Caki2 (cell line): ENCODE measurements around the gene DRAXIN. TPM values are rescaled to one million over a fixed set of nuclear protein-coding genes. Genes with fewer than 3 reads are reported as not detected.

Experiments
- DNase-seq: peaks from one replicate; pipeline ENCODE4 v3.0.0-alpha.2; 2015; ENCODE audit warnings: low read depth
- in situ Hi-C: cut with HindIII; loops from 2 replicates; pipeline ENCODE4 v1.10.0; 2016; ENCODE audit warnings: low sequenced_read_pairs, low pct_unique_long_range_greater_than_20kb, mixed read lengths
- total RNA-seq: library from RNA; depleted of rRNA; stranded (reverse); fragments of >200 nt; shearing (Covaris generic); gene quantifications from 2 replicates; pipeline ENCODE4 v1.2.3, GENCODE V29; 2014; ENCODE audit warnings: low replicate concordance

The DRAXIN gene
- total RNA-seq, 1 experiment from 2014 or later = not detected

DNA sequence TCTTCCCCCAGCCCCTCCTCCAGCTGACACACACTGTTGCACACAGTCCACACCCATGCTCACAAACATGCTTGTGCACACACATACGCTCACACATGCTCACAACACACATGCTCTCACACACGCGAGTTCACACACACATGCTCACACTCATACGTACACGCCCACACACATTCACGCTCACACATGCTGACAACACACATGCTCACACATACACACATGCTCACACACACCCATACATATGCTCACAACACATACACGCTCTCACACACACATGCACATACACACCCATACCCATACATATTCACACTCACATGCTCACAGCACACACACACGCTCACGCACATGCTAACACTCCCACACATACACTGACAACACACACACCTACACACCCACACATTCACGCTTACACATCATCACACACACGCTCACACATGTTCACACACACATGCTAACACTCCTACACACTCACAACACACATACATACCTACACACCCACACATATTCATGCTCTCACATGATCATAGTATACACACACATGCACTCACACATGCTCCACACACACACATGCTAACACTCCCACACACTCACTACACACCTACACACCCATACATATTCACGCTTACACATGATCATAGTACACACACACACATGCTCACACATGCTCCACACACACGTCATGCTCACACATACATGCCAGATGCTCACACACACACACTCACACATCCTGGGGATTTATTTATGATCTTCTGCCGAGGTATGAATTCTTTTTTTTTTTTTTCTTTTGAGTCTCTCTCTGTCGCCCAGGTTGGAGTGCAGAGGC lies 10.7 kb downstream of the DRAXIN start:
- no peak for DNase-seq
- in situ Hi-C loops = no loop called here

DNA sequence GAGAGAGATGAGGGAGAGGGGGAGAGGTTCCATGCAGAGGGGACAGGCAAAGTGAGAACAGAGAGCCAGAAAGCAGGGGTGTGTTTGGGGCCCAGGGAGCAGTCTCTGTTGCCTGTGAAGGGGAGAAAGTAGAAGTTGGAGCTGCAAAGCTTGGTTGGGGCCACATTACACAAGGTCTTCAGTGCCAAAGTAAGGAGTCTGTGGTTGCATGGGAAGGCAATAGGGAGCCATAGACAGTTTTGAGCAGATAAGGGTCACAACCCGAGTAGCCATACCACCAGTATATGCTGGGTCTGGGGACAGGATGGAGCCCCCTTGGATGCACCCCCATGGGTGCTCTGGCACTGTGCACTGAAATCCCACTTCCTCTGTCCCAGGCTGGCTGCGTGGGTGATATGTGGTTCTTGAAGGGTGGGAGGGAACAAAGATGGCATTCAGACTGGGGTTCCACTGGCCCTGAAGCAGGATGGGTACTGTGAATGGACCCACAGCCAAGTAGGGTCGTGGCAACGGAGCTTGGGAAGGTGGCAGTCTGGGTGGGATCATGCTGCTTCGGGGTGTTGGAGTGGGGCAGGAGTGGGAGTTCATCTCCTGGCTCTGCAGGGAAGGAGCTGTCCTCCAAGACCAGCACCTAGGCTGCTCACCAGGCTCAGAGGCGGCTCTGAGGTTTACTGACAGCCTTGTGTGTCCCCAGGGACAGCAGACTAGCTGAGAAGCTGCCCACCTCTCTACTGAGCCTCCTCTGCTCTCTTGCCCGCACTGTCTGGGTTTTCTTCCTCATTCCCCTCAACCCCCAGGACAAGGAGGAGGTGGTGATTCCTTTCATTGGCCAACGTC lies 12.1 kb downstream of the DRAXIN start:
- in situ Hi-C loops = no loop called here
- DNase-seq = no peak

DNA sequence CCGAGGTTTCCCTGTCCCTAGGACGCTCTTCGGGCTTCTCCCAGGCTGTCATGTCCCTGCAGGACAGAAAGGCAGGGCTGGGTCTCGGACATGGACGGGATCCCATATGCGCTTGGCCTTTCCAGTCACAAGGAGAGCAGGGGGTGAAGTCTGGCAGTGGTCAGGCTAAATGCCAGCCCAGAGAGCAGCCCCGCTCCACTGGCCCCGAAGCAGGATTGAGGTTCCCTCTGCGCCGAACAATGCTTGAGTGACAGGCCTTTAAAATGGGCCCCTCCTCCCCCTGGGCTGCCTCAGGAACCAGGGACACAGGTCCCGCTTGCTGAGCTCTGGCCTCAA lies 12.7 kb downstream of the DRAXIN start:
- in situ Hi-C loops = no loop called here

DNA sequence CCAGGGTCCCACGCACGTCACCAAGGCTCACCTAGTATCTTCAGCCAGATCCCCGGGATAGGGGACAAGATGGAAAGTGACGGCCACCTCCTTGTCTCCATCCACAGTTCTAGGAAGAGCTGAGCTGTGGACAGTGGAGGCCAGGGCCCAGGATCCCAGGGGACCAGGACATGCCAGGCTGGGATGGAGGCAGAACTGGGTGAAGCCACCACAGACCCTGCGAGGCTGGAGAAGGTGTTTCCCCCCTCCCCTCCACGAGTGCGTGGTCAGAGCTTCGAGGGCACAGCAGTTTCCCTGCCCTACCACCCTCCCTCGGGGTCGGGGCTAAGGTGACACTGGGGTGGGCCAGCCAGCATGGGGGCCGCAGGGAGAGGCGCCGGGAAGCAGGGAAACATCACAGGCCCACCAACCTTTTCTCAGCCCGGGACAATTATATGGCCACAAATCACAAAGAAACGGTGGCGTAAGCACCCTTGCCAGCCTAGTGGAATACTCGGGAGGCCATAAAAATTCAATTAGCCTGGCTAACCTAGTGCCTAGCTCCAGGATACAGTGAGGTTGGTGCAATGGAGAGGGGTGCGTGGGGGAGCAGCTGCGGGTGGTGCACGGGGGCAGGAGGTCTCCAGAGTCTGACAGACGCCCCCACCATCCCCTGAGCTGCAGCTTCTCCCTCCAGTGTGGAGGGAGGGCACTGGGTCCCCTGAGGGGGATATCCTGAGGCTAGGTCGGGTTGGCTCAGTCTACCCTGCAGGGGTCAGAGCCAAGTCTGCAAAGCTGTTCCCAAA lies 13.4 kb downstream of the DRAXIN start:
- in situ Hi-C loops = no loop called here
- DNase-seq = no peak

More for the DNA sequence above, 12.7 kb downstream of the DRAXIN start:
- DNase-seq = no peak

DNA sequence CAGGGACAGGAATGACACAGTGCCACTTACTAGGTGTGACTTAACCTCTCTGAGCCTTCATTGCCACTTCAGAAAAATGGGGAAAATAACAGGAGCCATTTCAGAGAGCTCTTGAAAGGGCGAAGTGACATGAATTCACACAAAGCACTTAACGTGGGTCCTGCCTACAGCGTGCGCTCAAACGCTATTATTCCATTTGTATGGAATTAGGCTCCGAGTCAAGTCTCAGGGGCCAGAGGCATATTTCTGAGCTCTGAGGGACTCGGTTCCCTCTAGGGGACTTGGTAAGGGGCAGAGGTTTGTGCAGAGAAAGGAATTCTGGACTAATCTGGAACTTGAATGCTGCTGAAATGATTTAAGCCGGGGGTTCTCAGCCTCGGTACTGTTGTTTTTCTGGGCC lies 14.1 kb downstream of the DRAXIN start:
- in situ Hi-C loops = no loop called here
- no peak for DNase-seq

DNA sequence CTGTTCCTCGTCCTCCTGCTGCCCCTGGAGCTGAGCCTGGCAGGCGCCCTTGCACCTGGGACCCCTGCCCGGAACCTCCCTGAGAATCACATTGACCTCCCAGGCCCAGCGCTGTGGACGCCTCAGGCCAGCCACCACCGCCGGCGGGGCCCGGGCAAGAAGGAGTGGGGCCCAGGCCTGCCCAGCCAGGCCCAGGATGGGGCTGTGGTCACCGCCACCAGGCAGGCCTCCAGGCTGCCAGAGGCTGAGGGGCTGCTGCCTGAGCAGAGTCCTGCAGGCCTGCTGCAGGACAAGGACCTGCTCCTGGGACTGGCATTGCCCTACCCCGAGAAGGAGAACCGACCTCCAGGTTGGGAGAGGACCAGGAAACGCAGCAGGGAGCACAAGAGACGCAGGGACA lies 14.8 kb downstream of the DRAXIN start:
- in situ Hi-C loops = no loop called here
- no peak for DNase-seq

DNA sequence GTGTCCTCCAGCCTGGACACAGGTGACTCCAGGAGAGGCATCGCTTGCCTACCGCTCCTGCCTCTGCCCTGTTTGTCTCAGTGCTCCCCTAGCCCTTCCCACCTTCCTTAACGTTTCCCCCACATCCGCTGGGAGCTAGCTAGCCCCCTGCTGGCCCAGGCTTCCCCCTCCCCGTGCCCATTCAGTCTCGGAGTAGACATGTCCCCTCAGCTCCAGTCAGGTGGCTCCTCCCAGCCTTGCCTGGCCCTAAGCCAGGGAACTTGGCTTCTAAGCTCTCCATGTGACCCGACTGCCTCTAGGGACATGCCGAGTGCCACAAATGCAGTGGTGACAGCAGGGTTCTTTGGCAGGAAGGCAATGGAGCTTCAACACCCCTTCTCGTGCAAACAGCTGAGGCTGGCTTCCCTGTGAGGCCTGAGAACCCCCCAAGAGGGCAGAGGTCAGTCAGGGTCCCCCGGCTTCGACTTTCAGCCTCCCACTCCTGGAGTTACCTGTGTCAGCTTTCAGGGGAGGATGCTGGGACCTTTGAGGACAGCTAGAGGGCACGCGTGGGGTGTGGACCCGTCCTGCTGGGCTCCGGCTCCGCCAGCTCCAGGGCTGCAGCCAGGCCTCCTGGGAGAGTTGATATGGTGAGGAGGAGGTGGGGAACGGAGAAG lies 16.2 kb downstream of the DRAXIN start:
- in situ Hi-C loops = no loop called here
- peak; percentile 31 for DNase-seq

DNA sequence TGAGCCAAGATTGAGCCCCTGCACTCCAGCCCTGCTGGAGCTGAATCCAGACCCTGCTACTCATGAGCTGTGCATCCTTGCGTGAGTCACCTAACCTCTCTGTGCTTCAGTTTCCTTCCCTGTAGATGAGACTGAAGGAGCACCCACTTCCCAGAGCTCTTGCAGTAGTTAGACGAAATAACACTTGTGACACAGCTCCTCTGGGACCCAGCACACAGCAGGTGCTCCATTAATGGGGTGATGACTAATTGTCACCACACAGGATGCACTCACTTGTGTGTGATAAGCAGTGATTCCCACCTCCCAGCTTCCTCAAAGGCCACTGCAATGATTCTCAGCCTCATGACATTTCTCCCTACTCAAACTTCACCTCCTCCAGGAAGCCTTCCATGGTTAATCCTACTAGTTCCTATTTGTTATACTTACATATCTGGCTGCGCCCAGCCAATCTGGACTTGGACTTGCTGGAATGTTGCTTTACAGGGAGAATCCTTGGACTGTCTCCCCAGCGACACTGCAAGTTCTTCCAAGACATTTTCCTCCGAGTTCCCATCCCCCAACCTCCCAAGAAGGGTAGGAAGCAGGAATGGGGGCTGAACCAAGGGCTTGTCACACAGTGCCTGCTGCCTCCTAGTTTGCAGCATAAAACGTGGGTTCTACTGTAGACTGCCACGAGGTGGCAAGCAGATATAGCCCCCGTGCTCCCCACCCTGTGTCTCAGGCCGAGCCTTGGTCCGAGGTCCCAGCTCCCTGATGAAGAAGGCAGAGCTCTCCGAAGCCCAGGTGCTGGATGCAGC lies 17.2 kb downstream of the DRAXIN start:
- in situ Hi-C loops = no loop called here
- peak; percentile 31 for DNase-seq

DNA sequence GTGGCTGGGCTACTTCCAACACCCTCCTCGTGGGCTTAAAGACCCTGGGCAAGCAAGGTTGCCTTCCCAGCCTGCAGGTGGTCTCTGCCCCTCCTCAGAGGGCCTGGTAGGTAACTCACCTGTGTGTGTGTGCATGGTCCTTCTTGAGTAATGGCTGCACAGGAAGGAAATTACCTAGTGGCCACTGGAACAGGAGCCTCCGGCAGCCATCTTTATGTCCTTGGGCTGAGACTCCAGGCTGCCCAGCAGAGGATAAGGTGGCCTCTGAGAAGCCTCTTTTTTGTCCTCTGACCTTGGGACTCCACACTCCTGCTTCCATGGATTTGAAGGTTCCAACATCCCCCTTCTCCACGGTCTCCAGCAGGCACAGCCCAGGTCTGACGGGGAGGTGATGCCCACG lies 20.0 kb downstream of the DRAXIN start:
- in situ Hi-C loops = no loop called here
- DNase-seq = no peak

DNA sequence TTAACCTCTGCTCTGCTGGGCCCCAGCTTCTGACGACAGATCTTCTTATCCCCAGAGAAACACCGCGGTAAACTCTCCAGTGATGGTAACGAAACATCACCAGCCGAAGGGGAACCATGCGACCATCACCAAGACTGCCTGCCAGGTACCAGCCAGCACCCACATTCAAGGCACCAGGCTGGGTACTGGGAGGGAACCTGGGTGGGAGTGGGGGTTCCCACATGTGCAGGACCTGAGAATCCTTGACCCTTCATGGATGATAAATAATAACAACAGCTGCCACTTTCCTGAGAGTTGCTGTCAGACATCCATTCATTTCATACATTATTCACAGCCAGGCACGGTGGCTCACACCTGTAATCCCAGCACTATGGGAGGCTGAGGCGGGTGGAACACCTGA lies 20.8 kb downstream of the DRAXIN start:
- DNase-seq = no peak
- in situ Hi-C loops = no loop called here

DNA sequence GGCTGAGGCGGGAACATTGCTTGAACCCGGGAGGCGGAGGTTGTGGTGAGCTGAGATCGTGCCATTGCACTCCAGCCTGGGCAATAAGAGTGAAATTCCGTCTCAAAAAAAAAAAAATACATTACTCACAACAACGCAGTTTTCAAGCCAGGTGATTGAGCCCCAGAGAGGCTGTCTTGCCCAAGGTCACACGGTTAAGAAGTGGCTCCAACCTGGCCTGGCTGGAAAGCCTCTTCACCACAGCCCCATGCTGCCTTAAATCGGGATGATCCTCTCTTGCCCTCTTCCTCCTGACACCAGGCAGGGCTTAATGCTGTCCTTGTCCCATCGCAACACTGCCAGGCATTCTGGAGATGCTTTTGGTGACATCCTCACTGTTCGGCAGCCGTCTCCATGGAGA lies 21.6 kb downstream of the DRAXIN start:
- DNase-seq = no peak
- in situ Hi-C loops = no loop called here

DNA sequence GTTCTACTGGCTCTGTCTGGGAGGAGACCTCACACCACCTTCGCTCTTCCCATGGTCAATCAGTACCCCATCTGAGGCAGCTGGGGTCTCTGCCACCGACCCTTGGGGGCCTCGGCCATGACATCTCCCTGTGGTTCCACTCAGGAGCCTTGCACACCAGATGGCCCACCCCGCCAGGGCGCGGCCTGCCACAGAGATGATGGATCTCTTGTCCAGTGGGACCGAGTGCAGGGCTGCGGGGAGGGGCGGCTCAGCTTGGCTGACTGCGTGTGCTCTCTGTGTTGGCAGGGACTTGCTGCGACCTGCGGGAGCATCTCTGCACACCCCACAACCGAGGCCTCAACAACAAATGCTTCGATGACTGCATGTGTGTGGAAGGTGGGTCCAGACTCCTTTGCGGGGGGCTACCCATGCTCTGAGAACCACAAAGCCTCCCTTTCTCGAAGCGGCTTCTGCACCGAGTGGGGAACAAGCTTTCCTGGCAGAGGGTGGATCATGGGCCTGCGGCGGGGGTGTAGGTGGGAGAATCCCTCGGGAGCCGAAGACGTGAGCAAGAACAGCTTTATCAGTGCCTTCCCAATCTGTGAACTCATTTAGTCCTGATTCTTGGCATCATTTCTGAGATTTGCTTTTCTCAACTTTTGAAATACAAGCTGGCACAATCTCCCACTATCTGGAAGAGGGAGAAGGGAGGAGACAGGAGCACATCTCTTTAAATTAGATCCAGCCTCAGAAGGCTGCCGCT lies 23.5 kb downstream of the DRAXIN start:
- no peak for DNase-seq
- in situ Hi-C loops = no loop called here

DNA sequence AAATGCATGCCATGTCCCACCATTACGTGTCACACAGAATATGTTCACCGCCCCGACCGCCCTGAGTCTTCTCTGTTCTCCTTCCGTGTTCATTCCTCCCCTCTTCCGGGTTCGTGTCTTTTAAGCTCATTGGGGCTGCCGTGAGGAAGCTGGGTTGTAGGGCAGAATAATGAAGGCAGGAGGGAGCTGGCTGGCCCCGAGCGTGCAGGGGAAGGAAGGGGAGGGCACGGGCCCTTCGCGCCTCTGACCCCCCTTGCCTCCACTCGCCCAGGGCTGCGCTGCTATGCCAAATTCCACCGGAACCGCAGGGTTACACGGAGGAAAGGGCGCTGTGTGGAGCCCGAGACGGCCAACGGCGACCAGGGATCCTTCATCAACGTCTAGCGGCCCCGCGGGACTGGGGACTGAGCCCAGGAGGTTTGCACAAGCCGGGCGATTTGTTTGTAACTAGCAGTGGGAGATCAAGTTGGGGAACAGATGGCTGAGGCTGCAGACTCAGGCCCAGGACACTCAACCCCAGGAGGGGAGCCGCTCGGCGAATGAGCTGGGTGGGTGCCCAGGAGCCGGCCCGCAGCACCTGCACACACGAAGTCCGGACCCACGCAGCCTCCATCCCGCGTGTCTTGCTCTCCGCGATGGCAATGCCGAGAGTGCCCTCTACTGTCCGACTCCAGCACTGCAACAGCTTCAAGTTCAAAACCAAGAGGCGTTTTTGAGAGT lies 28.0 kb downstream of the DRAXIN start:
- peak; percentile 47 for DNase-seq
- in situ Hi-C loops = no loop called here

DNA sequence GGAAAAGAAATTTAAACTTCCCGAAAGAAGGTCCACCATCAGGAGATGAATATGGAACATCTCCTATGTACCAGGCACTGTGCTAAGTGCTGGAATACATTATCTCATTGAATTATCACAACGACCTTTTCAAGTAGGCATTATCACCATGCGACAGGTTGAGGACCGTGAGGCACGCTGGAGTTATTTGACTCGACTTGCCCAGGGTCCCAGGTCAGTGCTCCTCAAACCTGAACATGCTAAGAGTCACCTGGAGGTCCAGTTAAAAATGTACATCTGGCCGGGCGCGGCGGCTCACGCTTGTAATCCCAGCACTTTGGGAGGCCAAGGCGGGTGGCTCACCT lies 28.5 kb downstream of the DRAXIN start:
- in situ Hi-C loops = no loop called here
- no peak for DNase-seq

DNA sequence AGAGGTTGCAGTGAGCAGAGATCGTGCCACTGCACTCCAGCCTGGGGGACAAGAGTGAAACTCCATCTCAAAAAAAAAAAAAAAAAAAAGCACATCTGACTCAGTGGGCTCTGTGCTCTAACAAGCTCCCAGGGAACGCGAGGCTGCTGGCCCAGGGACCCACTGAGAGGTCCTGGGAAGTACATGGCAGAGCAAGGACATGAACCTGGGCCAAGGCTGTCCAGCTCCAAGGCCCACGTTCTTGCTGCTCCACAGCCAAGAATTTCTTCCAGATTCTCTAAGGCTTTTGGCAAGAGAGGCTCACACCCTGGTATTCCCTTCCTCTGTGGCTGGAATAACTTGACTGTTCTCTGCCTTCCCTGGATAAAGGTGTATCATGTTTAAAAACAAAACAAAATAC lies 29.0 kb downstream of the DRAXIN start:
- in situ Hi-C loops = no loop called here

DNA sequence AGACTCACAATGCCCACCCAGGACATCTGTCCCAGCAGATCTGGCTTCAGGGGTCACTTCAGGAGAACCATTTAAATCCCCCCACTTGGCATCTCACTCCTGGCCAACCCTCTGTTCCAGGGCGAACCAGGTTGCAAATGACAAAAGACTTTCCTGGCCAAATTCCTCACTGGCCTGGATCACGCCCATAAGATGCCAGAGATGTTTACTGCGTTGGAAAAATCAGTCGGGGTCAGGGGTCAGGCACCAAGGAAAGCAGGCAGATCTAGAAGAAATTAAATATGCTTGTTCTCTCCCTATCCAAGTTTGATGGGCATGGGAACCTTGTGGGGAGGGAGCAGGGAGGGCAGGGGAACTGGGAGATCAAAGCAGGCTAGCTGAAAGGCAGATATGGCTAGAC lies 29.8 kb downstream of the DRAXIN start:
- in situ Hi-C loops = no loop called here
- no peak for DNase-seq

More for the DNA sequence above, 29.0 kb downstream of the DRAXIN start:
- no peak for DNase-seq

DNA sequence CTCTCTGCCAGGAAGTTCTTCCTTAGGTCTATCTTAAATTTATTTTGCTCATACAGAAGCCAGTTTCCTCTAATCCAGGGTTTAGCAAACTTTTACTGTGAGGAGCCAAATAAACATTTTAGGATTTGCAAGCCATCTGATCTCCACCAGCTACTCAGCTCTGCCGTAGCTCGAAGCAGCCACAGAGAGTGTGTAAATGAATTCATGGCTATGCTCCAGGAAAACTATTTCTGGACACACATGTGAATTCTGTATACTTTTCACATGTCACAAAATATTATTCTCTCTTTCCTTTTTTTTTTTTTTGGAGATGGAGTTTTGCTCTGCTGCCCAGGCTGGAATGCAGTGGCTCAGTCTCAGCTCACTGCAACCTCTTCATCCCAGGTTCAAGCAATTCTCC lies 31.0 kb downstream of the DRAXIN start:
- no peak for DNase-seq
- in situ Hi-C loops = no loop called here
